WTC11 (cell line): ENCODE results near the gene GRIP2. TPM values are rescaled to one million over a fixed set of nuclear protein-coding genes. Genes with fewer than 3 reads are reported as not detected.
A peak's percentile ranks its signal among the peaks of the same experiment; 100 is the strongest.

Source experiments
- ATAC-seq: fragments of 200-7000 bp; cut with Tn5 transposase; 2 replicates; pipeline ENCODE4 v1.10.0; 2021; ENCODE audit warnings: mild to moderate bottlenecking, moderate library complexity
- CTCF ChIA-PET: fragments of 300-600 bp; sonication (Branson Sonifier 250); formaldehyde crosslinking; loops from one replicate; lab custom pipeline; 2021; ENCODE audit warnings: antibody characterized with exemption; lab: Charles Lee
- POLR2A ChIA-PET: fragments of 350-600 bp; sonication (Branson Sonifier 250); formaldehyde crosslinking; loops from one replicate; lab custom pipeline; 2021; ENCODE audit warnings: antibody characterized with exemption; lab: Charles Lee
- DNase-seq: peaks from one replicate; pipeline ENCODE4 v3.0.0; 2021; ENCODE audit warnings: low spot score
- H3K27ac Mint-ChIP-seq: 2 replicates; pipeline ENCODE4 v1.8.0; 2021; ENCODE audit warnings: mixed read lengths
- H3K27me3 Mint-ChIP-seq: 2 replicates; pipeline ENCODE4 v1.8.0; 2021; ENCODE audit warnings: low read depth, mild to moderate bottlenecking, moderate library complexity, mixed read lengths
- H3K36me3 Mint-ChIP-seq: 2 replicates; pipeline ENCODE4 v1.8.0; 2021; ENCODE audit warnings: mixed read lengths
- H3K4me1 Mint-ChIP-seq: 2 replicates; pipeline ENCODE4 v1.8.0; 2022; ENCODE audit warnings: mixed read lengths
- H3K4me3 Mint-ChIP-seq: 2 replicates; pipeline ENCODE4 v1.8.0; 2021; ENCODE audit warnings: mild to moderate bottlenecking, moderate library complexity, mixed read lengths
- H3K9me3 Mint-ChIP-seq: 2 replicates; pipeline ENCODE4 v1.8.0; 2021; ENCODE audit warnings: mixed read lengths
- ATF1 ChIP-seq: sonication (generic); formaldehyde crosslinking; IDR thresholded peaks from 2 replicates; pipeline ENCODE4 v1.8.1; 2023; ENCODE audit warnings: mild to moderate bottlenecking, moderate library complexity, missing genetic modification reagents
- CBFB ChIP-seq: sonication (generic); formaldehyde crosslinking; IDR thresholded peaks from 2 replicates; pipeline ENCODE4 v1.8.1; 2022; ENCODE audit warnings: mild to moderate bottlenecking, low read depth, missing genetic modification reagents
- CREB1 ChIP-seq: sonication (generic); formaldehyde crosslinking; IDR thresholded peaks from 2 replicates; pipeline ENCODE4 v1.8.0; 2023; ENCODE audit warnings: mild to moderate bottlenecking, missing genetic modification reagents
- ELF4 ChIP-seq: sonication (generic); formaldehyde crosslinking; IDR thresholded peaks from 2 replicates; pipeline ENCODE4 v1.8.1; 2022; ENCODE audit warnings: low read depth, mild to moderate bottlenecking, moderate library complexity, missing genetic modification reagents
- ESRRA ChIP-seq: sonication (generic); formaldehyde crosslinking; IDR thresholded peaks from 2 replicates; pipeline ENCODE4 v1.8.1; 2022; ENCODE audit warnings: mild to moderate bottlenecking, missing genetic modification reagents, borderline replicate concordance
- HMGXB4 ChIP-seq: sonication (generic); formaldehyde crosslinking; IDR thresholded peaks from 2 replicates; pipeline ENCODE4 v1.8.1; 2023; ENCODE audit warnings: mild to moderate bottlenecking, moderate library complexity, missing genetic modification reagents
- NR3C1 ChIP-seq: sonication (generic); formaldehyde crosslinking; conservative IDR thresholded peaks from 2 replicates; pipeline ENCODE4 v1.8.1; 2023; ENCODE audit warnings: low read depth, mild to moderate bottlenecking, missing genetic modification reagents
- SOX15 ChIP-seq: fragments of 250-450 bp; sonication (Bioruptor Pico); IDR thresholded peaks from 2 replicates; pipeline ENCODE4 v1.9.0; 2021; ENCODE audit warnings: mild to moderate bottlenecking
- STAT6 ChIP-seq: sonication (generic); formaldehyde crosslinking; conservative IDR thresholded peaks from 2 replicates; pipeline ENCODE4 v1.8.1; 2023; ENCODE audit warnings: mild to moderate bottlenecking, low read depth, missing genetic modification reagents, moderate library complexity
- ZNF232 ChIP-seq: sonication (generic); formaldehyde crosslinking; IDR thresholded peaks from 2 replicates; pipeline ENCODE4 v1.8.0; 2022; ENCODE audit warnings: mild to moderate bottlenecking, missing genetic modification reagents
- ZNF263 ChIP-seq: sonication (generic); formaldehyde crosslinking; IDR thresholded peaks from 2 replicates; pipeline ENCODE4 v1.8.1; 2022; ENCODE audit warnings: low read depth, mild to moderate bottlenecking, moderate library complexity, missing genetic modification reagents
- ZNF425 ChIP-seq: fragments of 250-450 bp; sonication (Bioruptor Pico); conservative IDR thresholded peaks from 2 replicates; pipeline ENCODE4 v1.9.0; 2021; ENCODE audit warnings: mild to moderate bottlenecking
- ZSCAN18 ChIP-seq: fragments of 250-450 bp; sonication (Bioruptor Pico); IDR thresholded peaks from 2 replicates; pipeline ENCODE4 v2.1.2; 2022; ENCODE audit warnings: mild to moderate bottlenecking, moderate library complexity
- total RNA-seq: library from RNA; stranded (reverse); gene quantifications from 3 replicates; pipeline ENCODE4 v1.2.3, GENCODE V29; 2021
- TF ChIP-seq, protein P1 (sequence below): sonication (generic); formaldehyde crosslinking; IDR thresholded peaks from 2 replicates; pipeline ENCODE4 v1.8.0; 2022; ENCODE audit warnings: mild to moderate bottlenecking, missing genetic modification reagents
- TF ChIP-seq, protein P2 (sequence below): sonication (generic); formaldehyde crosslinking; IDR thresholded peaks from 2 replicates; pipeline ENCODE4 v1.8.1; 2022; ENCODE audit warnings: low read depth, missing genetic modification reagents, borderline replicate concordance
- TF ChIP-seq, protein P3 (sequence below): sonication (generic); formaldehyde crosslinking; IDR thresholded peaks from 2 replicates; pipeline ENCODE4 v1.8.1; 2023; ENCODE audit warnings: mild to moderate bottlenecking, missing genetic modification reagents
- TF ChIP-seq, protein P4 (sequence below): sonication (generic); formaldehyde crosslinking; IDR thresholded peaks from 2 replicates; pipeline ENCODE4 v1.8.1; 2023; ENCODE audit warnings: mild to moderate bottlenecking, missing genetic modification reagents, moderate library complexity

GRIP2 gene
- total RNA-seq, 1 experiment from 2014 or later, result 12.0 TPM

- no peak for TF ChIP-seq STAT6 (CRISPR knock-in tag)
- TF ChIP-seq, protein P1, sequence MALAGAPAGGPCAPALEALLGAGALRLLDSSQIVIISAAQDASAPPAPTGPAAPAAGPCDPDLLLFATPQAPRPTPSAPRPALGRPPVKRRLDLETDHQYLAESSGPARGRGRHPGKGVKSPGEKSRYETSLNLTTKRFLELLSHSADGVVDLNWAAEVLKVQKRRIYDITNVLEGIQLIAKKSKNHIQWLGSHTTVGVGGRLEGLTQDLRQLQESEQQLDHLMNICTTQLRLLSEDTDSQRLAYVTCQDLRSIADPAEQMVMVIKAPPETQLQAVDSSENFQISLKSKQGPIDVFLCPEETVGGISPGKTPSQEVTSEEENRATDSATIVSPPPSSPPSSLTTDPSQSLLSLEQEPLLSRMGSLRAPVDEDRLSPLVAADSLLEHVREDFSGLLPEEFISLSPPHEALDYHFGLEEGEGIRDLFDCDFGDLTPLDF (CRISPR knock-in tag), result no peak
- no peak for TF ChIP-seq SOX15 (CRISPR knock-in tag)
- TF ChIP-seq ATF1, result no peak
Measured at GRCh38 chr3:14489641-14490040, 50.5 kb downstream of the GRIP2 start (continued).

DNA sequence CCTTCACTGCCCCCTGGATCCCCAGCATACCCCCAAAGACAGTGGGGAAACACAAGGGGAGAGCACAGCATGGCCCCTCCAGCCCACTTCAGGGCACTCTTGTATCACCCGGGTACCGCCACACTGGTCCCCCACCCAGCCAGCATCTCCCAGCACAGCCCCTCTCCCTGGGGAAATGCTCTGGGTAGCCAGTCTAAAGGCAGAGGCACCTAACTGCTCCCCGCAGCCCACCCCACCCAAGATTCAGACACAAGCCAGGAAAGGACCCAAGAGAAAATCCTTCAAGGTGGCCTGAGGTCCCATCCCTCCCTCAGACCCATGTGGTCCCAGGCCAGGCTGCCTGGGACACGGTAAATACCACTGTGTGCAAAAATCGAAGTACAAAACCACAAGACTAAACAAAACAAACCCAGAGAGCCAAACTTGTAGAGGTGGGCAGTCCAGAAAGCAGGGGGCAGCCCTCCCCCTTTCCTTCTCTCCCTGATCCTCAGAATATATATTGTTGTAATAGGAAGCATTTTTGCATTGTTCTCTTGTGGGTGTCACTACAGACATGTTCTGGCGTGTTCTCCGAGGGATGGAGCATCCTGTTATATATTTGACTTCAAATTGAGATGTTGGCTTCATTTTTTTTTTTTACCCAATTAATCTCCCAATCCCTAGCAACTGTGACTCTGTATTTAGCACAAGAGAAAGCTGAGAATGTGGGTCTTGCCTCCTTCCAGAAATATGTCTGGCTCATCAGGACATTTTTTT is 51.7 kb downstream of the GRIP2 start:
- ChIA-PET POLR2A (no interaction called here), CTCF (interaction anchor here (1.5 to 1.6 kb wide), 2 partner anchors 60 to 285 kb away, joined by 5 read pairs; no protein-coding TSS in a partner anchor)
- Mint-ChIP-seq H3K9me3 (no peaks in the 10 kb centered on the region), H3K4me1 (no peaks in the 10 kb centered on the region), H3K36me3 (peaks cover 32% of the 10 kb centered on the region), H3K27me3 (no peaks in the 10 kb centered on the region), H3K4me3 (no peak overlapping the region), H3K27ac (peak overlapping the region; percentile 57; the same call in 1 of the 2 replicates)
- no peak for ATAC-seq
- DNase-seq, result no peak
- TF ChIP-seq, protein P2, sequence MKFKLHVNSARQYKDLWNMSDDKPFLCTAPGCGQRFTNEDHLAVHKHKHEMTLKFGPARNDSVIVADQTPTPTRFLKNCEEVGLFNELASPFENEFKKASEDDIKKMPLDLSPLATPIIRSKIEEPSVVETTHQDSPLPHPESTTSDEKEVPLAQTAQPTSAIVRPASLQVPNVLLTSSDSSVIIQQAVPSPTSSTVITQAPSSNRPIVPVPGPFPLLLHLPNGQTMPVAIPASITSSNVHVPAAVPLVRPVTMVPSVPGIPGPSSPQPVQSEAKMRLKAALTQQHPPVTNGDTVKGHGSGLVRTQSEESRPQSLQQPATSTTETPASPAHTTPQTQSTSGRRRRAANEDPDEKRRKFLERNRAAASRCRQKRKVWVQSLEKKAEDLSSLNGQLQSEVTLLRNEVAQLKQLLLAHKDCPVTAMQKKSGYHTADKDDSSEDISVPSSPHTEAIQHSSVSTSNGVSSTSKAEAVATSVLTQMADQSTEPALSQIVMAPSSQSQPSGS, result no peak
- no peak for TF ChIP-seq ESRRA (CRISPR knock-in tag)
- no peak for TF ChIP-seq ZNF425 (CRISPR knock-in tag)
- no peak for TF ChIP-seq ZNF263 (CRISPR knock-in tag)
- no peak for TF ChIP-seq CBFB
- TF ChIP-seq ZSCAN18 (CRISPR knock-in tag), result no peak
- no peak for TF ChIP-seq CREB1 (CRISPR knock-in tag)
- no peak for TF ChIP-seq NR3C1 (CRISPR knock-in tag)
- TF ChIP-seq ELF4 (CRISPR knock-in tag), result no peak
- TF ChIP-seq, protein P3, sequence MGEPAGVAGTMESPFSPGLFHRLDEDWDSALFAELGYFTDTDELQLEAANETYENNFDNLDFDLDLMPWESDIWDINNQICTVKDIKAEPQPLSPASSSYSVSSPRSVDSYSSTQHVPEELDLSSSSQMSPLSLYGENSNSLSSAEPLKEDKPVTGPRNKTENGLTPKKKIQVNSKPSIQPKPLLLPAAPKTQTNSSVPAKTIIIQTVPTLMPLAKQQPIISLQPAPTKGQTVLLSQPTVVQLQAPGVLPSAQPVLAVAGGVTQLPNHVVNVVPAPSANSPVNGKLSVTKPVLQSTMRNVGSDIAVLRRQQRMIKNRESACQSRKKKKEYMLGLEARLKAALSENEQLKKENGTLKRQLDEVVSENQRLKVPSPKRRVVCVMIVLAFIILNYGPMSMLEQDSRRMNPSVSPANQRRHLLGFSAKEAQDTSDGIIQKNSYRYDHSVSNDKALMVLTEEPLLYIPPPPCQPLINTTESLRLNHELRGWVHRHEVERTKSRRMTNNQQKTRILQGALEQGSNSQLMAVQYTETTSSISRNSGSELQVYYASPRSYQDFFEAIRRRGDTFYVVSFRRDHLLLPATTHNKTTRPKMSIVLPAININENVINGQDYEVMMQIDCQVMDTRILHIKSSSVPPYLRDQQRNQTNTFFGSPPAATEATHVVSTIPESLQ (CRISPR knock-in tag), result no peak
- no peak for TF ChIP-seq STAT6 (CRISPR knock-in tag)
- TF ChIP-seq, protein P4, sequence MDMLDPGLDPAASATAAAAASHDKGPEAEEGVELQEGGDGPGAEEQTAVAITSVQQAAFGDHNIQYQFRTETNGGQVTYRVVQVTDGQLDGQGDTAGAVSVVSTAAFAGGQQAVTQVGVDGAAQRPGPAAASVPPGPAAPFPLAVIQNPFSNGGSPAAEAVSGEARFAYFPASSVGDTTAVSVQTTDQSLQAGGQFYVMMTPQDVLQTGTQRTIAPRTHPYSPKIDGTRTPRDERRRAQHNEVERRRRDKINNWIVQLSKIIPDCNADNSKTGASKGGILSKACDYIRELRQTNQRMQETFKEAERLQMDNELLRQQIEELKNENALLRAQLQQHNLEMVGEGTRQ (CRISPR knock-in tag), result no peak
- TF ChIP-seq ZNF232 (CRISPR knock-in tag), result no peak
- TF ChIP-seq HMGXB4 (CRISPR knock-in tag), result no peak
